Activated CD4-positive, alpha-beta memory T cell treated with anti-CD3 and anti-CD28 coated beads for 36 hours (primary cell): ENCODE data around the gene WNT8B. TPM values are rescaled to one million over a fixed set of nuclear protein-coding genes. Genes with fewer than 3 reads are reported as not detected.

Source experiments
- CTCF ChIA-PET: fragments of 350-600 bp; sonication (Branson Sonifier 250); formaldehyde crosslinking; loops from one replicate; lab custom pipeline; 2021; ENCODE audit warnings: antibody characterized with exemption, inconsistent platforms; lab: Charles Lee
- POLR2A ChIA-PET: fragments of 350-600 bp; sonication (Branson Sonifier 250); formaldehyde crosslinking; loops from one replicate; lab custom pipeline; 2021; ENCODE audit warnings: antibody characterized with exemption; lab: Charles Lee
- DNase-seq: peaks from one replicate; pipeline ENCODE4 v3.0.0-alpha.2; 2020
- H3K27ac Mint-ChIP-seq: one replicate; pipeline ENCODE4 v1.8.0; 2021; ENCODE audit warnings: mixed read lengths
- H3K27me3 Mint-ChIP-seq: one replicate; pipeline ENCODE4 v1.8.0; 2021; ENCODE audit warnings: mixed read lengths
- H3K36me3 Mint-ChIP-seq: one replicate; pipeline ENCODE4 v1.8.0; 2021; ENCODE audit warnings: mixed read lengths
- H3K4me1 Mint-ChIP-seq: one replicate; pipeline ENCODE4 v1.8.0; 2021; ENCODE audit warnings: low read depth, mixed read lengths
- H3K4me3 Mint-ChIP-seq: one replicate; pipeline ENCODE4 v1.8.0; 2021; ENCODE audit warnings: mild to moderate bottlenecking, mixed read lengths
- H3K9me3 Mint-ChIP-seq: one replicate; pipeline ENCODE4 v1.8.0; 2021; ENCODE audit warnings: mixed read lengths
- intact Hi-C: fragments of 100-400 bp; cut with micrococcal nuclease; formaldehyde crosslinking; loops from one replicate; pipeline ENCODE4 v1.15.1; 2023
- total RNA-seq, 2 experiments: library from RNA; stranded (reverse); gene quantifications; one replicate each; pipeline ENCODE4 v1.2.3, GENCODE V29; 2021

Gene WNT8B
- total RNA-seq, 2 experiments from 2014 or later: 0.36 to 0.46 TPM

DNA sequence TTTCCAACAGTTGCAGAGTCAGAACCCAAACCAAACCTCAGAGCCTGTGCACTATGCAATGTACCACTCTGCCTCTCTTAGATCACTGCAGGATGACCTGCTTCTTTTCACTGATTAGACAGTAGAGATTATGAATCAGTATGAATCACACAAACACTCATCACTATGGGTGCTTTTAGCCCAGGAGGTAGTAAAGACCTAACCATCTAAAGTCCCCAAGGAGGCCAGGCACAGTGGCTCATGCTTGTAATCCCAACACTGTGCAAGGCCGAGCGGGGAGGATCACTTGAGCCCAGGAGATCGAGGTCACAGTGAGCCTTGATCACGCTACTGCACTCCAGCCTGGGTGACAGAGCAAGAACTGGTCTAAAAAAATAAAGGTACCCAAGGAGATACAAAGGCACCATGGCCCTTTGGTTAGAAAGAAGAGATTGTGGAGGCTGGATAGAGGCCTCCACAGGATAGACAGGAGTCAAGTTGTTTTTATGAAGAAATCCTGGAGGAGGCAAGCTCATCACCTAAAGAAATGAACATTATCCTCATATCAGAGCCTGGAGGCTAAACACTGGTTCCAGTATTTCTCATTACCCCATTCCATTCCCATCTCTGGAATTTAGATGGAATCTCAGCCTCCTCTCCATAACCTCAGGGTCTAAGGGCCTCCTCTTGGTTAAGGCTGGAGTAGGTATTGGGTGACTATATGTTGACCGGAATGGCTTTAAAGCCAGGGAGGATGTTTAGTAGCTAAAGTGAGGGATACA is 44.0 kb downstream of the WNT8B start:
- Mint-ChIP-seq H3K4me1 (peaks cover 58% of the 10 kb centered on the region), H3K27ac (peak overlapping the region; percentile 90), H3K36me3 (peaks cover 51% of the 10 kb centered on the region), H3K9me3 (no peaks in the 10 kb centered on the region), H3K27me3 (no peaks in the 10 kb centered on the region), H3K4me3 (peak overlapping the region; percentile 35)
- CTCF ChIA-PET: interaction anchor here (0.8 to 10.1 kb wide), 8 partner anchors 12 to 164 kb away, joined by 3 to 141 read pairs (median 28); partner anchors contain the start of genes HIF1AN, SCD and SEC31B
- POLR2A ChIA-PET: interaction anchor here (5.1 kb wide), 1 partner anchor 24 kb away, joined by 32 read pairs; no protein-coding TSS in a partner anchor
- DNase-seq: peak; percentile 48
- intact Hi-C loops: no loop called here

- DNase-seq: no peak
- no peak overlapping the region for H3K4me3 Mint-ChIP-seq
- peak overlapping the region; percentile 90 for H3K27ac Mint-ChIP-seq
- H3K4me1 Mint-ChIP-seq: peaks cover 64% of the 10 kb centered on the region
- ChIA-PET CTCF (interaction anchor here (0.8 to 10.1 kb wide), 10 partner anchors 11 to 165 kb away, joined by 3 to 141 read pairs (median 16); partner anchors contain the start of genes HIF1AN, SCD and SEC31B), POLR2A (interaction anchor here (3.0 to 5.2 kb wide), 3 partner anchors 25 to 221 kb away, joined by 8 to 32 read pairs (median 28); partner anchors contain the start of genes BLOC1S2 and SCD)
- H3K9me3 Mint-ChIP-seq: no peaks in the 10 kb centered on the region
- H3K36me3 Mint-ChIP-seq: peaks cover 50% of the 10 kb centered on the region
- intact Hi-C loops: no loop called here
- H3K27me3 Mint-ChIP-seq: no peaks in the 10 kb centered on the region
These were observed 44.5 kb downstream of the WNT8B start for GRCh38 chr10:100507357-100507732.

DNA sequence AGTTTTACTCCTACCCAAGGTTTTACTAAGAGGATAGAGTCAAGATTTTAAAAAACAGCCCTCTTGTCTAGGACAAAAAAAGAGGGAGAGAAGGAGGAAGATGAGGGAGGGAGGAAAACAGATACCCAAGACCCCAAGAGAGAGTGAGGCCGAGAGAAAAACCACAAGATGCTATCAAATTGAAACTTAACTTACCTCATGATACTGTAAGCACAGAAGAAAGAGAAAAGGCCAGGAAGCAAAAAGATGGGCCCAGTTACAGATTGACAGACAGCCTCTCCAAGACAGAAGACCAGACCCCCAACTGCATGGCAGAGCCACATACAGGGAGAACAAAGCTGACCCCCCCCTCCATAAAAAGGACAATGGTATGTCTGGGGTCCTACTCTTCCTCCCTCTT is 45.5 kb downstream of the WNT8B start:
- intact Hi-C loops: loop anchor here (1.0 kb wide), 2 partner anchors 75 to 170 kb away; no protein-coding TSS in a partner anchor
- no peaks in the 10 kb centered on the region for H3K9me3 Mint-ChIP-seq
- ChIA-PET POLR2A (interaction anchor here (1.4 to 5.2 kb wide), 6 partner anchors 10 to 222 kb away, joined by 6 to 32 read pairs (median 18); partner anchors contain the start of genes BLOC1S2 and SCD), CTCF (interaction anchor here (0.5 to 10.1 kb wide), 25 partner anchors 9 to 508 kb away, joined by 3 to 141 read pairs (median 4); partner anchors contain the start of genes HIF1AN, SCD and SEC31B)
- peaks cover 68% of the 10 kb centered on the region for H3K4me1 Mint-ChIP-seq
- no peak for DNase-seq
- H3K36me3 Mint-ChIP-seq: peaks cover 49% of the 10 kb centered on the region
- peak overlapping the region; percentile 88 for H3K27ac Mint-ChIP-seq
- peak overlapping the region; percentile 38 for H3K4me3 Mint-ChIP-seq
- H3K27me3 Mint-ChIP-seq: no peaks in the 10 kb centered on the region

DNA sequence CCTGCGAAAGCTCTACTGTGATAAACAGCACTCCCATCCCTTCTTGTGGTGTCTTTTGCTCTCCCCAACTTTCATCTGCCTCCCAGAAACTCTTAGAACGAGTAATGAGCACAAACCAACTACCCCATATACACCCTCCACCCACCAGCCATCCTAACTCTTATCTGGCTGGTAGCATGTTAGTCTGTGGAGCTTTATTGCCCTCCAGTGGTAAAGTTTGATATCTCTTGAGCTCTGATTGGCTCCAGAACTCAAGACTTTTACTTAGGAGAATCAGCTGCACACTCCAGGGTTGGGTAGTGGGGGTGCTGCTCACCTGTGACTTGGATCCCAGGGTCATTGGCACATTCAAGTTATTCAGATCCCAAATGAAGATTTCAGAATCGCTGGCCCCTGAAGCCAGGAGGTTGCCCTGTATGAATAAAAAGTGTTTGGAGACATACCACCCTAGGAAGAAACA is 45.9 kb downstream of the WNT8B start:
- no peaks in the 10 kb centered on the region for H3K9me3 Mint-ChIP-seq
- H3K4me3 Mint-ChIP-seq: peak overlapping the region; percentile 38
- H3K27me3 Mint-ChIP-seq: no peaks in the 10 kb centered on the region
- intact Hi-C loops: loop anchor here (1.0 kb wide), 9 partner anchors 10 to 222 kb away; partner anchors contain the start of genes BLOC1S2 and HIF1AN
- ChIA-PET POLR2A (interaction anchor here (0.6 to 5.2 kb wide), 9 partner anchors 10 to 222 kb away, joined by 3 to 32 read pairs (median 8); partner anchors contain the start of genes BLOC1S2, HIF1AN and SCD), CTCF (interaction anchor here (0.5 to 10.1 kb wide), 29 partner anchors 9 to 508 kb away, joined by 3 to 141 read pairs (median 4); partner anchors contain the start of genes HIF1AN, SCD and SEC31B)
- peaks cover 49% of the 10 kb centered on the region for H3K36me3 Mint-ChIP-seq
- H3K4me1 Mint-ChIP-seq: peaks cover 68% of the 10 kb centered on the region
- DNase-seq: peak; percentile 56
- peak overlapping the region; percentile 88 for H3K27ac Mint-ChIP-seq

- Mint-ChIP-seq H3K4me3 (peak overlapping the region; percentile 38), H3K27ac (peak overlapping the region; percentile 88), H3K27me3 (no peaks in the 10 kb centered on the region), H3K9me3 (no peaks in the 10 kb centered on the region), H3K4me1 (peaks cover 68% of the 10 kb centered on the region), H3K36me3 (peaks cover 47% of the 10 kb centered on the region)
- peak; percentile 87 for DNase-seq
- POLR2A ChIA-PET: interaction anchor here (0.6 to 5.2 kb wide), 11 partner anchors 9 to 223 kb away, joined by 3 to 32 read pairs (median 8); partner anchors contain the start of genes BLOC1S2, HIF1AN and SCD
- CTCF ChIA-PET: interaction anchor here (0.6 to 10.1 kb wide), 28 partner anchors 9 to 507 kb away, joined by 3 to 141 read pairs (median 4); partner anchors contain the start of genes HIF1AN, SCD and SEC31B
- intact Hi-C loops: loop anchor here (1.0 kb wide), 7 partner anchors 9 to 223 kb away; partner anchors contain the start of genes BLOC1S2 and HIF1AN
These were observed 46.5 kb downstream of the WNT8B start for GRCh38 chr10:100509241-100509840.

DNA sequence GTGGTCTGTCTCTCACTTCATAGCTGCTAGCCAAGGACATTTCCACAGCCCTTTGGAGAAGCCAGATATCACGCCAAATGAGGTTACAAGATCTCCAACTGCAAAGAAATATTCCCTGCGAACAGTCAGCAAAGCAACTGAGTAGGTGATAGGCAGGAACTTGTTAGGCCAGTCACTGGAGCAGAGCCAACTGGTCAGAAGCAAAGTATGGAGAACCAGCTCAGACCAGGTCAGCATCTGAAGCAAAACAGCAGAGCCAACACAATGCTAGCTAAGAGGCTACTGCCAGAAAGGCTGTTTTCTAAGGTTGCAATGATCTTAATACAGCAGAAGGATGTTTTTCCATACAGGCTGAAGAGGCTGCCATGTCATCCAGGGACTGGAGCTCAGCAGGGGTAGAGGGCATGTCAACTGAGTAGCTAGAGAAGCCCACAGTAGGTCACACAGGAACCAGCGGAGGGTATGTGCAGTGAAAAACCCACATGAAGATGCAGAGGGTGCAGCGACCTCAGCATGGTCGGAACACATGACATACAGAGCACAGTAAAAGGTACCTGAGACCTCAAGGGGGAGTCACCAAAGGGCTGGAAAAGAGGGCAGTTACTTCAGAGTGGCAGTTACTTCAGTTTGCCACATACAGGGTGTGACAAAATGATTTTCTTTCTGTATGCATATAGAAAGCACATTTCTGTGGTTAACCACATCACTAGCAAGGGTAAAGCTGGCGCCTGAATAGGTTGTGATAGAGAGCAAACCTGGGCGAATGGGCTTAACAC is 47.9 kb downstream of the WNT8B start:
- Mint-ChIP-seq H3K4me1 (peaks cover 68% of the 10 kb centered on the region), H3K27me3 (no peaks in the 10 kb centered on the region), H3K9me3 (no peaks in the 10 kb centered on the region), H3K27ac (peak overlapping the region; percentile 88), H3K36me3 (peaks cover 41% of the 10 kb centered on the region), H3K4me3 (peak overlapping the region; percentile 1)
- intact Hi-C loops: loop anchor here (1.0 kb wide), 1 partner anchor 18 kb away; no protein-coding TSS in a partner anchor
- CTCF ChIA-PET: interaction anchor here (1.2 to 10.1 kb wide), 10 partner anchors 8 to 168 kb away, joined by 3 to 141 read pairs (median 42); partner anchors contain the start of genes HIF1AN, NDUFB8, SCD and SEC31B
- POLR2A ChIA-PET: interaction anchor here (0.7 to 5.2 kb wide), 10 partner anchors 16 to 224 kb away, joined by 3 to 32 read pairs (median 8); partner anchors contain the start of genes BLOC1S2, HIF1AN and SCD
- peak; percentile 87 for DNase-seq

DNA sequence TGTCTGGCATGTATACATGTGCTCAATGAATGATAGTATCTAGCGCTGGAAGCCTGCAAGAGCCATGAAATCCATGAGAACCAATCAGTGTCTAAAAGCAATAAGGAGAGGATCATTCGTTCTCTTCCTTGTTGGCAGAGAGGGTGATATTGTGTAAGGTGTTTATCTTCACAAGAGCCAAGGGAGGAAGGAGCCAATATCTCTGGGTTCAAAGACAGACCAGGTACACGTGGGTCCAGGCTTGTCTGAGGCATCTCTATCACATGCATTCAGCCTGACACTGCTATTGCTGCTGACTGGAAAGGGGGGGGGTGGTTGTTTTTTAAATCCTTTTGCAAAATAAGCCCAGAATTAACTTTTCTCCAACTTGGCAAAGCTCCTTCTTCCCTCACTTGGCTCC is 52.8 kb downstream of the WNT8B start:
- no peak overlapping the region for H3K4me3 Mint-ChIP-seq
- intact Hi-C loops: no loop called here
- H3K36me3 Mint-ChIP-seq: peaks cover 27% of the 10 kb centered on the region
- no peak for DNase-seq
- POLR2A ChIA-PET: no interaction called here
- H3K9me3 Mint-ChIP-seq: no peaks in the 10 kb centered on the region
- H3K4me1 Mint-ChIP-seq: peaks cover 29% of the 10 kb centered on the region
- H3K27me3 Mint-ChIP-seq: no peaks in the 10 kb centered on the region
- no peak overlapping the region for H3K27ac Mint-ChIP-seq
- CTCF ChIA-PET: interaction anchor here (1.4 to 6.1 kb wide), 2 partner anchors 33 to 84 kb away, joined by 5 to 85 read pairs; no protein-coding TSS in a partner anchor

- Mint-ChIP-seq H3K36me3 (peaks cover 28% of the 10 kb centered on the region), H3K27ac (no peak overlapping the region), H3K4me1 (peaks cover 21% of the 10 kb centered on the region), H3K27me3 (no peaks in the 10 kb centered on the region), H3K4me3 (no peak overlapping the region), H3K9me3 (no peaks in the 10 kb centered on the region)
- POLR2A ChIA-PET: no interaction called here
- intact Hi-C loops: no loop called here
- CTCF ChIA-PET: interaction anchor here (0.9 to 7.5 kb wide), 5 partner anchors 8 to 85 kb away, joined by 6 to 144 read pairs (median 85); partner anchors contain the start of genes HIF1AN and NDUFB8
- DNase-seq: no peak
These were observed 54.0 kb downstream of the WNT8B start for GRCh38 chr10:100516847-100517246.

DNA sequence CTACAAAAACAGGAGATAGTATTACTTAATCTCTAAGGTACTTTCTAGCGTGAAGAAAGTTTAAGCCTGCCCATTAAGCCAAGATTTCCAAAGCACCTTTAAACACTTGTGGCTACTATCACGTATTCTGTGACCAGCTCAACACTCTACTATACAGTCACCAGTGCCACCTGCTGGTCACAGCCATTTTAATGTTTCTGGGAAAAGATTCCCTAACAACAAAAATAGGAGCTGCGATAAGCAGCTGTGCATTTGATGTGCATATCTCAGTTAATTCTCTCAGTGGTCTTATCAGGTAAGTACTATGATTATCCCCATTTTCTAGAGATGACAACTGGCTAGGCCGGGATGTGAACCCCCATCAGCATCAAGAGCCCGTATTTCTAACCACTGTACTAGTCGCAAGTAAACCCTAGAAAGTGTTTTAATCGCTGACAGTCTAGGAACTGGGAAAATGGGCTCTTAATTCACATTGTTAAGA is 56.0 kb downstream of the WNT8B start:
- POLR2A ChIA-PET: interaction anchor here (1.2 to 1.4 kb wide), 4 partner anchors 10 to 37 kb away, joined by 3 to 6 read pairs (median 4); partner anchors contain the start of gene HIF1AN
- intact Hi-C loops: loop anchor here (1.0 kb wide), 3 partner anchors 10 to 86 kb away; no protein-coding TSS in a partner anchor
- Mint-ChIP-seq H3K36me3 (peaks cover 27% of the 10 kb centered on the region), H3K4me3 (no peak overlapping the region), H3K4me1 (peaks cover 12% of the 10 kb centered on the region), H3K9me3 (no peaks in the 10 kb centered on the region), H3K27ac (peak overlapping the region; percentile 11), H3K27me3 (no peaks in the 10 kb centered on the region)
- peak; percentile 76 for DNase-seq
- CTCF ChIA-PET: interaction anchor here (0.6 to 7.5 kb wide), 40 partner anchors 10 to 531 kb away, joined by 3 to 144 read pairs (median 4); partner anchors contain the start of genes HIF1AN, NDUFB8, PKD2L1 and SCD
